Measurements from ENCODE around the gene KIAA0825. TPM values are rescaled to one million over a fixed set of nuclear protein-coding genes. Genes with fewer than 3 reads are reported as not detected.

KIAA0825 gene
- total RNA-seq, 1 experiment from 2014 or later = 1.9 TPM

DNA sequence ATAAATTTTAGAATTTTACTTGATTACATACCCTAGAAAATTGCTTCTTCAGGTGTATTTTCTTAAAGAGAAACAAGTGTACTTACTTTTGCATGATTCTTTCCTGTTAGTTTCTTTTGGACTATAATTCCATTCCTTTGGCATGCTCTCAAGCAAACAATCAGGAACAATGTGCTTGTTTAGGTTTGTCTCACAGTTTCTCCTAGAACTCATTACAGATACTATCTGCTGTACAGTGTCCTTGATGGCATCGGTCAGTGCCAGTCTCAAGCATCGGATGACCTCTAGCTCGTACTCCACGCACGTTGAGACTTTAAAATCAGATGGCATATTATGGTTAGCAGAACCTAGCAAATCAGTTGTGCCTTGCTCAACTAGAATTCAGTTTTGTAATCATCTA, 214.9 kb downstream of the KIAA0825 start:
- no TSS peak for BruUV-seq (replicated peaks)
- ChIA-PET POLR2A (ENCODE audit: unreplicated experiment) (no interaction called here), CTCF (no interaction called here)
- H3K36me3 ChIP-seq (ENCODE audit: low read depth) = no peaks in the 10 kb centered on the region
- no peaks in the 10 kb centered on the region for H3K27me3 ChIP-seq (ENCODE audit: insufficient read depth, low read depth)
- H3K4me1 ChIP-seq (replicated peaks; ENCODE audit: insufficient read depth) = no peaks in the 10 kb centered on the region
- no peaks in the 10 kb centered on the region for H3K79me2 ChIP-seq (ENCODE audit: low read depth)
- H3K9me2 ChIP-seq (ENCODE audit: insufficient read depth) = no peaks in the 10 kb centered on the region
- no peak overlapping the region for H3K27ac ChIP-seq
- H3K4me3 ChIP-seq = no peak overlapping the region
- no peak overlapping the region for H3K4me2 ChIP-seq
- intact Hi-C loops (cut with micrococcal nuclease; ENCODE audit: unreplicated experiment) = no loop called here
- H3F3A ChIP-seq (ENCODE audit: insufficient read depth, low read depth) = no peaks in the 10 kb centered on the region
- H3K9me3 ChIP-seq (ENCODE audit: insufficient read depth, low read depth) = no peaks in the 10 kb centered on the region
- DNase-seq = no peak
- H4K20me1 ChIP-seq (ENCODE audit: insufficient read depth) = no peaks in the 10 kb centered on the region
- no peak overlapping the region for H2AFZ ChIP-seq
- TF ChIP-seq, protein P1, sequence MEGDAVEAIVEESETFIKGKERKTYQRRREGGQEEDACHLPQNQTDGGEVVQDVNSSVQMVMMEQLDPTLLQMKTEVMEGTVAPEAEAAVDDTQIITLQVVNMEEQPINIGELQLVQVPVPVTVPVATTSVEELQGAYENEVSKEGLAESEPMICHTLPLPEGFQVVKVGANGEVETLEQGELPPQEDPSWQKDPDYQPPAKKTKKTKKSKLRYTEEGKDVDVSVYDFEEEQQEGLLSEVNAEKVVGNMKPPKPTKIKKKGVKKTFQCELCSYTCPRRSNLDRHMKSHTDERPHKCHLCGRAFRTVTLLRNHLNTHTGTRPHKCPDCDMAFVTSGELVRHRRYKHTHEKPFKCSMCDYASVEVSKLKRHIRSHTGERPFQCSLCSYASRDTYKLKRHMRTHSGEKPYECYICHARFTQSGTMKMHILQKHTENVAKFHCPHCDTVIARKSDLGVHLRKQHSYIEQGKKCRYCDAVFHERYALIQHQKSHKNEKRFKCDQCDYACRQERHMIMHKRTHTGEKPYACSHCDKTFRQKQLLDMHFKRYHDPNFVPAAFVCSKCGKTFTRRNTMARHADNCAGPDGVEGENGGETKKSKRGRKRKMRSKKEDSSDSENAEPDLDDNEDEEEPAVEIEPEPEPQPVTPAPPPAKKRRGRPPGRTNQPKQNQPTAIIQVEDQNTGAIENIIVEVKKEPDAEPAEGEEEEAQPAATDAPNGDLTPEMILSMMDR (conservative IDR thresholded peaks at IDR 0.05) = no peak
- no peak for TF ChIP-seq EZH2 (IDR thresholded peaks at IDR 0.05; ENCODE audit: low read depth)

DNA sequence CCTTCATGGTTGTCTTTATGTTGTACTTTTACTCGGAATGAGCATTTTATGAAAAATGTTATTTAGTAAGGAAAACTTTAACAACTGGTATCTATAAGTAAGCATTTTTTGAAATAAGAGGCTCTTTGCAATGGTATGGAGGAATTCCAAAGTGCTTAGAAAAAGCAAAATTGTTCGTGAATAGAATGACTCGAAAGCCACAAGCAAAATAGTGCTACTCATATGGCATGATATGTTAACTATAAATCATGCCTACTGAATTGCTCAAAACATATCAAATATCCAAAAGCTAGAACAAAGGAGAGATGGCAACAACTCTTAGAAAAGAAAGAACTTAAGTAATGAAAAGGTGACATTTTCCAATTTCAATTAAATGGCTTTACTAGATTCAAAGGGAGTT, 216.3 kb downstream of the KIAA0825 start:
- ChIA-PET CTCF (no interaction called here), POLR2A (ENCODE audit: unreplicated experiment) (no interaction called here)
- Histone ChIP-seq H3K36me3 (ENCODE audit: low read depth) (no peaks in the 10 kb centered on the region), H3K9me2 (ENCODE audit: insufficient read depth) (no peaks in the 10 kb centered on the region), H3K9me3 (ENCODE audit: insufficient read depth, low read depth) (no peaks in the 10 kb centered on the region), H3K27ac (no peak overlapping the region), H3F3A (ENCODE audit: insufficient read depth, low read depth) (no peaks in the 10 kb centered on the region), H3K4me2 (no peak overlapping the region), H3K79me2 (ENCODE audit: low read depth) (no peaks in the 10 kb centered on the region), H2AFZ (no peak overlapping the region), H3K4me3 (no peak overlapping the region), H3K27me3 (ENCODE audit: insufficient read depth, low read depth) (no peaks in the 10 kb centered on the region), H3K4me1 (replicated peaks; ENCODE audit: insufficient read depth) (no peaks in the 10 kb centered on the region), H4K20me1 (ENCODE audit: insufficient read depth) (no peaks in the 10 kb centered on the region)
- no TSS peak for BruUV-seq (replicated peaks)
- no peak for TF ChIP-seq EZH2 (IDR thresholded peaks at IDR 0.05; ENCODE audit: low read depth)
- TF ChIP-seq, protein P1 (conservative IDR thresholded peaks at IDR 0.05) = no peak
- intact Hi-C loops (cut with micrococcal nuclease; ENCODE audit: unreplicated experiment) = no loop called here
- DNase-seq = no peak

DNA sequence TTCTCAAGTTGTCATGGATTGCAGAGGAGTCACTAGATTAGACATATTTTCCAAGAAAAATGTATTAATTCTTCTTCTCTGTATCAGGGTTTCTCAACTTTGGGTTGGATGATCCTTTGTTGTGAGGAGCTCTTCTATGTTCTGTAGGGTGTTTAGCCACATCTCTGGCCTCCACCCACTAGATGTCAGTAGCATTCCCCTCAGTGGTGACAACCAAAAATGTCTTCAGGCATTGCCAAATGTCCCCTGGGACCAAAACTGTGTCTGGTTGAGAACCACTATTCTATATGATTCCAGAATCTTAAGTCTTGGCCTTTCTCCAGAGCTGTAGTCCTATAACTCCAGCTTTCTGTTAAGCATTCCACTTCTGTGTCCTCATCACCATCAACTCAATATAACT, 220.9 kb downstream of the KIAA0825 start:
- no peak overlapping the region for H3K4me2 ChIP-seq
- no peaks in the 10 kb centered on the region for H3K79me2 ChIP-seq (ENCODE audit: low read depth)
- H3K27me3 ChIP-seq (ENCODE audit: insufficient read depth, low read depth) = no peaks in the 10 kb centered on the region
- H3F3A ChIP-seq (ENCODE audit: insufficient read depth, low read depth) = no peaks in the 10 kb centered on the region
- no peaks in the 10 kb centered on the region for H3K4me1 ChIP-seq (replicated peaks; ENCODE audit: insufficient read depth)
- no peak overlapping the region for H3K27ac ChIP-seq
- no peak for DNase-seq
- ChIA-PET POLR2A (ENCODE audit: unreplicated experiment) (no interaction called here), CTCF (no interaction called here)
- BruUV-seq (replicated peaks) = no TSS peak
- intact Hi-C loops (cut with micrococcal nuclease; ENCODE audit: unreplicated experiment) = no loop called here
- no peak overlapping the region for H3K4me3 ChIP-seq
- no peaks in the 10 kb centered on the region for H3K9me2 ChIP-seq (ENCODE audit: insufficient read depth)
- H3K9me3 ChIP-seq (ENCODE audit: insufficient read depth, low read depth) = no peaks in the 10 kb centered on the region
- no peaks in the 10 kb centered on the region for H3K36me3 ChIP-seq (ENCODE audit: low read depth)
- TF ChIP-seq EZH2 (IDR thresholded peaks at IDR 0.05; ENCODE audit: low read depth) = no peak
- TF ChIP-seq, protein P1 (conservative IDR thresholded peaks at IDR 0.05) = no peak
- H2AFZ ChIP-seq = no peak overlapping the region
- no peaks in the 10 kb centered on the region for H4K20me1 ChIP-seq (ENCODE audit: insufficient read depth)
